Measurements from ENCODE around the gene FNBP1.

GRCh38 chr9:129868872-129869486 is 174.0 kb downstream of the FNBP1 start:
- TF ChIP-seq CTCF (IDR thresholded peaks at IDR 0.05) (no peak), POLR2A (IDR thresholded peaks at IDR 0.05) (no peak)
